Activated T-cell treated with anti-CD3 and anti-CD28 coated beads, Interleukin-2, amount 50 U/mL, for 1 hour (primary cell): ENCODE data around the gene NYNRIN.
A peak's percentile ranks its signal among the peaks of the same experiment; 100 is the strongest.

Experiments
- DNase-seq: peaks from one replicate; pipeline ENCODE4 v3.0.0-alpha.2; 2020

Gene NYNRIN

GRCh38 chr14:24416932-24417619 is 18.3 kb downstream of the NYNRIN start:
- no peak for DNase-seq

- DNase-seq: no peak
Measured at GRCh38 chr14:24417832-24418491, 19.2 kb downstream of the NYNRIN start.

- DNase-seq: no peak
Measured at GRCh38 chr14:24418492-24418873, 19.7 kb downstream of the NYNRIN start.

GRCh38 chr14:24422261-24422660 is 23.5 kb downstream of the NYNRIN start:
- DNase-seq: no peak

- DNase-seq: no peak
Measured at GRCh38 chr14:24422694-24423601, 24.1 kb downstream of the NYNRIN start.

- no peak for DNase-seq
Measured at GRCh38 chr14:24425704-24426103, 26.9 kb downstream of the NYNRIN start.

GRCh38 chr14:24426150-24426911 is 27.5 kb downstream of the NYNRIN start:
- no peak for DNase-seq

- no peak for DNase-seq
Measured at GRCh38 chr14:24426912-24427536, 28.2 kb downstream of the NYNRIN start.

- DNase-seq: no peak
Measured at GRCh38 chr14:24427537-24428508, 29.0 kb downstream of the NYNRIN start.

GRCh38 chr14:24428628-24429394 is 30.0 kb downstream of the NYNRIN start:
- DNase-seq: no peak

- DNase-seq: peak; percentile 88
Measured at GRCh38 chr14:24429395-24430142, 30.8 kb downstream of the NYNRIN start, which contains the start of the genes CBLN3 and KHNYN. TSS of gene CBLN3 (minus strand) at chr14:24429668. CDS start at chr14:24429054, 614 bp downstream. TSS of gene KHNYN (plus strand) at chr14:24429954. CDS start at chr14:24430731, 777 bp downstream.

- DNase-seq: no peak
Measured at GRCh38 chr14:24430143-24430681, 31.4 kb downstream of the NYNRIN start.

GRCh38 chr14:24430682-24431568 is 32.1 kb downstream of the NYNRIN start:
- DNase-seq: peak; percentile 45

- peak; percentile 85 for DNase-seq
Measured at GRCh38 chr14:24431569-24432258, 32.9 kb downstream of the NYNRIN start.

GRCh38 chr14:24432259-24433131 is 33.7 kb downstream of the NYNRIN start:
- no peak for DNase-seq

GRCh38 chr14:24434036-24434435 is 35.2 kb downstream of the NYNRIN start:
- no peak for DNase-seq
